CD14-positive monocyte (primary cell): ENCODE results near the gene SCARB1. TPM values are rescaled to one million over a fixed set of nuclear protein-coding genes. Genes with fewer than 3 reads are reported as not detected.
A peak's percentile ranks its signal among the peaks of the same experiment; 100 is the strongest.

Experiments
- DNase-seq, 3 donors: peaks; one replicate each; pipeline ENCODE4 v3.0.0-alpha.2; 2011 to 2022
- H2AFZ ChIP-seq: 2 replicates; pipeline ENCODE4 v1.6.0; 2012; ENCODE audit warnings: mild to moderate bottlenecking, low read depth, low read length, inconsistent platforms; ENCODE audit not compliant: insufficient read depth, poor library complexity, severe bottlenecking
- H3K27ac ChIP-seq, 2 donors: 1 replicate in 1 of 2; 2 replicates in 1 of 2; pipeline ENCODE4 v1.5.1; 2012 to 2013; ENCODE audit warnings: low read length in 2 of 2, control low read depth in 1 of 2, inconsistent platforms in 1 of 2, low read depth in 1 of 2, mild to moderate bottlenecking in 1 of 2
- H3K27me3 ChIP-seq, 2 donors: one replicate each; pipeline versions ENCODE4 v1.6.0 to v1.6.1; 2011 to 2013; ENCODE audit warnings: low read length in 2 of 2; ENCODE audit not compliant: control insufficient read depth in 2 of 2, insufficient read depth in 2 of 2
- H3K36me3 ChIP-seq, 2 donors: replicated peaks in 1 of 2; 1 replicate in 1 of 2; 2 replicates in 1 of 2; pipeline versions ENCODE4 v1.5.1 to v1.6.1; 2012 to 2013; ENCODE audit warnings: low read length in 2 of 2, control low read depth in 1 of 2, inconsistent platforms in 1 of 2, mild to moderate bottlenecking in 1 of 2; ENCODE audit not compliant: insufficient read depth in 2 of 2, control insufficient read depth in 1 of 2
- H3K4me1 ChIP-seq, 2 donors: 1 replicate in 1 of 2; 2 replicates in 1 of 2; pipeline versions ENCODE4 v1.5.1 to v1.6.1; 2012 to 2013; ENCODE audit warnings: low read length in 2 of 2, control low read depth in 1 of 2, inconsistent platforms in 1 of 2, mild to moderate bottlenecking in 1 of 2, moderate library complexity in 1 of 2; ENCODE audit not compliant: insufficient read depth in 2 of 2, control insufficient read depth in 1 of 2
- H3K4me2 ChIP-seq: replicated peaks from 2 replicates; pipeline ENCODE3; 2012; ENCODE audit warnings: low read length, moderate library complexity, mild to moderate bottlenecking; ENCODE audit not compliant: poor library complexity, severe bottlenecking; ENCODE audit errors: extremely low read depth
- H3K4me3 ChIP-seq, 3 experiments: fragments of 200-600 bp in 1 of 3; sonication (generic) in 1 of 3; replicated peaks in 1 of 3; 1 replicate in 2 of 3; 2 replicates in 1 of 3; pipeline ENCODE4 v1.5.1; 2011 to 2013; ENCODE audit warnings: low read length in 3 of 3, mild to moderate bottlenecking in 3 of 3, control low read depth in 2 of 3, low read depth in 2 of 3, inconsistent platforms in 1 of 3, moderate library complexity in 1 of 3
- H3K79me2 ChIP-seq: 2 replicates; pipeline ENCODE4 v1.6.0; 2012; ENCODE audit warnings: mild to moderate bottlenecking, control low read depth, inconsistent platforms, low read length, moderate library complexity; ENCODE audit not compliant: insufficient read depth
- H3K9ac ChIP-seq: 2 replicates; pipeline ENCODE4 v1.6.0; 2017; ENCODE audit warnings: low read length, mild to moderate bottlenecking; ENCODE audit not compliant: insufficient read depth, poor library complexity, severe bottlenecking
- H3K9me3 ChIP-seq, 2 donors: replicated peaks in 1 of 2; 1 replicate in 1 of 2; 2 replicates in 1 of 2; pipeline versions ENCODE4 v1.5.1 to v1.6.1; 2012 to 2013; ENCODE audit warnings: low read length in 2 of 2, control low read depth in 1 of 2; ENCODE audit not compliant: control insufficient read depth in 1 of 2, insufficient read depth in 1 of 2
- H4K20me1 ChIP-seq: 2 replicates; pipeline ENCODE4 v1.6.0; 2012; ENCODE audit warnings: mild to moderate bottlenecking, low read length, control low read depth, moderate library complexity; ENCODE audit not compliant: insufficient read depth
- H3K27ac Mint-ChIP-seq, 7 donors: one replicate each; pipeline ENCODE4 v1.8.0; 2020; ENCODE audit warnings: mild to moderate bottlenecking in 7 of 7, mixed read lengths in 7 of 7, moderate library complexity in 6 of 7, inconsistent platforms in 2 of 7
- H3K27me3 Mint-ChIP-seq, 3 donors: one replicate each; pipeline ENCODE4 v1.8.0; 2021 to 2022; ENCODE audit warnings: low read depth in 3 of 3, mild to moderate bottlenecking in 3 of 3, mixed read lengths in 3 of 3, moderate library complexity in 3 of 3, inconsistent platforms in 1 of 3
- H3K36me3 Mint-ChIP-seq, 2 donors: one replicate each; pipeline ENCODE4 v1.8.0; 2020; ENCODE audit warnings: mixed read lengths in 2 of 2, inconsistent platforms in 1 of 2, mild to moderate bottlenecking in 1 of 2
- H3K4me1 Mint-ChIP-seq: one replicate; pipeline ENCODE4 v1.8.0; 2020; ENCODE audit warnings: mild to moderate bottlenecking, mixed read lengths
- H3K4me3 Mint-ChIP-seq, 2 donors: one replicate each; pipeline ENCODE4 v1.8.0; 2020; ENCODE audit warnings: mild to moderate bottlenecking in 2 of 2, mixed read lengths in 2 of 2, moderate library complexity in 1 of 2
- H3K9me3 Mint-ChIP-seq, 7 donors: one replicate each; pipeline ENCODE4 v1.8.0; 2020 to 2022; ENCODE audit warnings: mixed read lengths in 7 of 7, mild to moderate bottlenecking in 6 of 7, moderate library complexity in 6 of 7, inconsistent platforms in 2 of 7
- CTCF ChIP-seq: fragments of 200-600 bp; IDR thresholded peaks from one replicate; pipeline ENCODE4 v1.8.0; 2022; ENCODE audit warnings: antibody characterized with exemption, mild to moderate bottlenecking
- WGBS: methylation state at CpG from one replicate; pipeline ENCODE4 v1.1.5; 2013; ENCODE audit warnings: missing lambda C conversion rate; ENCODE audit not compliant: insufficient coverage; 5-methylcytosine and 5-hydroxymethylcytosine counted together
- intact Hi-C, 2 donors: fragments of 100-400 bp; cut with micrococcal nuclease; formaldehyde crosslinking; loops; one replicate each; pipeline versions ENCODE4 v1.15.0 to v1.15.1; 2023
- polyA plus RNA-seq, 3 donors: library from polyadenylated mRNA; depleted of rRNA in 1 of 3; unstranded in 2 of 3; stranded (reverse) in 1 of 3; fragments of 300-500 nt in 2 of 3; fragments of >200 nt in 1 of 3; fragmentation: Illumina TruSeq in 2 of 3; gene quantifications; 1 replicate in 2 of 3; 2 replicates in 1 of 3; pipeline ENCODE4 v1.2.3, GENCODE V29; 2012 to 2021

Gene SCARB1
- polyA plus RNA-seq, 3 donors = 13.1 to 34.3 (median 15.2) TPM

- no CpG with 5 or more reads among the region's 2 CpGs for WGBS
- no peak overlapping the region for H3K9ac ChIP-seq
- intact Hi-C loops = loop anchor here (2.0 to 10.0 kb wide), 5 partner anchors 34 to 872 kb away; no protein-coding TSS in a partner anchor
Observed at GRCh38 chr12:124906606-124907261, 43.1 kb upstream of the SCARB1 start.

More at GRCh38 chr12:124906606-124907261, 43.1 kb upstream of the SCARB1 start:
- H3K9me3 ChIP-seq = no peaks in the 10 kb centered on the region
- H3K27me3 ChIP-seq = no peaks in the 10 kb centered on the region
- peak overlapping the region in 1 of 7 donors; percentile 47 for H3K27ac Mint-ChIP-seq
- H3K4me2 ChIP-seq = no peak overlapping the region
- H3K4me3 Mint-ChIP-seq = no peak overlapping the region
- peaks cover 10 to 11% of the 10 kb centered on the region in 2 donors for H3K36me3 ChIP-seq
- no peak overlapping the region for H2AFZ ChIP-seq
- peaks cover 9 to 11% of the 10 kb centered on the region in 2 donors for H3K36me3 Mint-ChIP-seq
- H3K27ac ChIP-seq = no peak overlapping the region
- peaks cover 20 to 30% of the 10 kb centered on the region in 2 donors for H3K4me1 ChIP-seq
- H3K9me3 Mint-ChIP-seq = no peaks in the 10 kb centered on the region
- TF ChIP-seq CTCF = peak; percentile 100
- peaks cover 57% of the 10 kb centered on the region for H4K20me1 ChIP-seq
- H3K4me1 Mint-ChIP-seq = peaks cover 38% of the 10 kb centered on the region
- peaks cover 15% of the 10 kb centered on the region for H3K79me2 ChIP-seq
- peaks cover 0 to 2% (median 0%) of the 10 kb centered on the region in 3 donors for H3K27me3 Mint-ChIP-seq
- peak; percentile 82 to 93 (median 86) for DNase-seq
- H3K4me3 ChIP-seq = no peak overlapping the region
